ENCODE data around the gene MITF.
A peak's percentile ranks its signal among the peaks of the same experiment; 100 is the strongest.

The MITF gene, protein sequence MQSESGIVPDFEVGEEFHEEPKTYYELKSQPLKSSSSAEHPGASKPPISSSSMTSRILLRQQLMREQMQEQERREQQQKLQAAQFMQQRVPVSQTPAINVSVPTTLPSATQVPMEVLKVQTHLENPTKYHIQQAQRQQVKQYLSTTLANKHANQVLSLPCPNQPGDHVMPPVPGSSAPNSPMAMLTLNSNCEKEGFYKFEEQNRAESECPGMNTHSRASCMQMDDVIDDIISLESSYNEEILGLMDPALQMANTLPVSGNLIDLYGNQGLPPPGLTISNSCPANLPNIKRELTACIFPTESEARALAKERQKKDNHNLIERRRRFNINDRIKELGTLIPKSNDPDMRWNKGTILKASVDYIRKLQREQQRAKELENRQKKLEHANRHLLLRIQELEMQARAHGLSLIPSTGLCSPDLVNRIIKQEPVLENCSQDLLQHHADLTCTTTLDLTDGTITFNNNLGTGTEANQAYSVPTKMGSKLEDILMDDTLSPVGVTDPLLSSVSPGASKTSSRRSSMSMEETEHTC

DNA sequence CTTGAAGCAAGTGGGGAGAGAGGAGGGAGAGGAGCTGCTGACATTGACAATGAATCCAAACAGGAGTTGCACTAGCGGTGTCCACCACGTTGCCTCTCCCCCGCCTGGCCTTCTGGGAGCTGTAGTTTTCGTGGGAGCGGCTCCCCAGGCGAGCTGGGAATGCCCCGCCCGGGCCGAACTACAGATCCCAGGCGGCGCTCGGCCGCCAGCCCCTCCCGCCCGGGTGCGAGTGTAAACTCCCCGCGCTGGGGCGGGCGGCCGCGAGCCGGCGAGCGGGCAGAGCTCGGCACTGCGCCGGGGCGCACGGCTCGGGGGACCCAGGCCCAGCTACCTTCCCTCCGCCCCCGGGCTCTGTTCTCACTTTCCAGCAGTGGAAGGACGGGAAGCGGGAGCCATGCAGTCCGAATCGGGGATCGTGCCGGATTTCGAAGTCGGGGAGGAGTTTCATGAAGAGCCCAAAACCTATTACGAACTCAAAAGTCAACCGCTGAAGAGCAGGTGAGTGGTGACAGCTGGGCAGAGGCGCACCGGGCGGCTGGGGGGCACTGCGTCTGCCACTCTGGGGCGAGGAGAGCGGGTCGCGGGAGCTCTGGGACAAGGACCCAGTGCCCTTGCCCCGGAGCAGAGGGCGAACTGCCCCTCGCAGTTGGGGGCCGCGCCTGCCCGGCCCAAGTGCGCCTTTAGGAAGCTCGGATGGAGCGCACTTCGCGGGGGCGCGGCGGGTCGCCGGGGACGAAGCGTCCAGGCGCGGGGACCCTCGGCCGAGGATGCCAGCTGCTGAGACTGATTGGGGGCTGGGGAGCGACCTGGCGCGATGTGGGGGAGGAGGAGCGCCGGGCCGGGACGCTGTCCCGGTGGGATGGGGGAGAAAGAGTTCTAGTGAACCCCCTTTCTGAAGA, at the start of gene MITF:
TSS of gene MITF (plus strand) at position 261 of the 899 bp plus-strand sequence. CDS start at position 395, 134 bp downstream.
- DNase-seq, result peak; percentile 63

GRCh38 chr3:69691860-69692259, 47.4 kb upstream of the MITF start:
- no peak for DNase-seq

DNA sequence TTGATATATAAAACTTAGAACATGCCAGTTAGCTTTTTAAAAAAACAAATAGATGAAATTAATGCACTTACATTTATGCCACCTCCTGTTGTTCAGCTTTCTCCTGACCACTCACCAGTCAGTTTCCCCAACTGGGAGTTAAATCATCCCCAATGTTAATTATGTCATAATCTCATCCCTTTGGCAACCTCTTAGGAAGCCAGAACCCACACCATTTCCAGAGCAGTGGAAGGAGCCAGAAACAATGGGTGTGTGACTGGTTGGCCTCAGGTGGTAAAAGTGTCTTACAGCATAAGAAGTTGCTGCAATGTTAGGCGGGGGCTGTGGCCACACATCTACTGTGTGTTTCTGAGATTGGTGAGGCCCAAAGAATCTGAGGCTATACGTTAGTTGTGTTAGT, 46.5 kb upstream of the MITF start:
- no peak for DNase-seq

DNA sequence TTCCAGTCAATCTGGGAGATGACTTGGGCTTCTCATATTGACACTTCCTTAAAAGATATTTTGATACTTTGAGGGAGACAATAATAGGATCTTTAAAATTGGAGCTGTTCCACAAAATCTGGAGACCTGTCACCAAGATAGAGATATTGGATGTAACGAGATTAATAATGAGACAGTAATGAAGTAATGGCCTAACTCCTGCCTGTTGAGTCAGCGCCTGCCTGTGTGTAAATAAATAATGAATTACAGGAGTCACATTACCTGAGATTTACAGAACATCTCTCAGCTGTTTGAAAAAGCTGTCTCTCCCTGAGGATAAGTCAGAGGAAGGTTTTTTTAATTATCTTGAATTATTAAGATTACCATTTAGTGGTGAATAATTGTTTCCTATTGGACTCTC, 43.8 kb upstream of the MITF start:
- peak; percentile 4 for DNase-seq

GRCh38 chr3:69695933-69696332, 43.3 kb upstream of the MITF start:
- no peak for DNase-seq

DNA sequence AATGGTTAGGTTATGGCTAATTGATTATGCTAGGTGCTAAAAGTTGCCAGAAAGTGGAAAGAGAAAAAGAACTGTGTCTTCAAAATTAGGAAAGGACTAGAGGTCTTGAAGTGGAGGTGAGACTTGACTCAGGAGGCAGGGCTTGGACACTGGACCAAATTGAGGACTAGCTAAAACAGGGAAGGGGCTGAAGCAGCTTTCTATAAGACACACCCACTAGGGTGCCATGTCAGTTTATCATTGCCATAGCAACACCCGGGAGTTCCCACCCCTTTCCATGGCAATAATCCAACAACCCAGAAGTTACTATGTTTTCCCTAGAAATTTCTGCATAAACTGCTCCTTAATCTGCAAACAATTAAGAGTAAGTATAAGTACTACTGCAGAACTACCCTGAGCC, 42.9 kb upstream of the MITF start:
- no peak for DNase-seq

DNA sequence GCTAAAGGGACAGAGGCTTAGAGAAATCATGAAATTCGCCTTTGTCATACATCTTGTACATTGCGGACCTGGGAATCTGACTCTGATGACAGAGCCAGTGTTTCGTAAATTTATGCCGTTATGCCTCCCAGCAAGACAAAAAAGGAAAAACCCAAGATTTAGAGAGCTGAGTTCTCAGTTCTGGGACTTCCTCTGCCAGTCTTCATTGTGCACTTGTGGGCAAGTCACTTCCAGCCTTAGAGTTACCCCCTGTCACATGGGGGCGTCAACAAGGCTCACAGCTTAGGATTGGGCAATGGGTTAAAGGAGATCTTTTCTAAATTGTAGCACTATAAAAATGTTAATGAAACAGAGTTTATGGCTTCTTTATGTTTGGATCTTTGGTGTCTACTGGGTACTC, 41.9 kb upstream of the MITF start:
- DNase-seq, result no peak

DNA sequence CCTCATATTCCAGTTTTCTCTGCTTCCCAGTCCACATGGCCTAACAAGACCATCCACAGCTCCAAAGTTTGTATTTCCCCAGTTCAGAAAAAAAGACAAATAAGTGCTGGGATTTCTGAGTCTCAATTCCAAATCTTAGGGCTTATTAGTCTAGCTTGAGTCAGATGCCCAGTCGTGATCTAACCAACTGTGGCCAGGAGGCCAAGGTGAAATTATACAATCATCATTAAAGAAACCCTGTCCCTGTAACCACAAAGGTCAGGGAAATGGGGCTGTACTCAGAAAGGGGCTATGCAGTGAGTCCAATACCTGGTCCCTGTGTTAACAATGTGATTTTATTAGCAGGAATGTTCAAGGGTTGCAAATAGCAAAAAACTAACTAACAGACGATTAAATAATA, 40.5 kb upstream of the MITF start:
- no peak for DNase-seq

- DNase-seq, result no peak
Measured at GRCh38 chr3:69699183-69699582, 40.1 kb upstream of the MITF start.

- no peak for DNase-seq
Measured at GRCh38 chr3:69700949-69701348, 38.3 kb upstream of the MITF start.

DNA sequence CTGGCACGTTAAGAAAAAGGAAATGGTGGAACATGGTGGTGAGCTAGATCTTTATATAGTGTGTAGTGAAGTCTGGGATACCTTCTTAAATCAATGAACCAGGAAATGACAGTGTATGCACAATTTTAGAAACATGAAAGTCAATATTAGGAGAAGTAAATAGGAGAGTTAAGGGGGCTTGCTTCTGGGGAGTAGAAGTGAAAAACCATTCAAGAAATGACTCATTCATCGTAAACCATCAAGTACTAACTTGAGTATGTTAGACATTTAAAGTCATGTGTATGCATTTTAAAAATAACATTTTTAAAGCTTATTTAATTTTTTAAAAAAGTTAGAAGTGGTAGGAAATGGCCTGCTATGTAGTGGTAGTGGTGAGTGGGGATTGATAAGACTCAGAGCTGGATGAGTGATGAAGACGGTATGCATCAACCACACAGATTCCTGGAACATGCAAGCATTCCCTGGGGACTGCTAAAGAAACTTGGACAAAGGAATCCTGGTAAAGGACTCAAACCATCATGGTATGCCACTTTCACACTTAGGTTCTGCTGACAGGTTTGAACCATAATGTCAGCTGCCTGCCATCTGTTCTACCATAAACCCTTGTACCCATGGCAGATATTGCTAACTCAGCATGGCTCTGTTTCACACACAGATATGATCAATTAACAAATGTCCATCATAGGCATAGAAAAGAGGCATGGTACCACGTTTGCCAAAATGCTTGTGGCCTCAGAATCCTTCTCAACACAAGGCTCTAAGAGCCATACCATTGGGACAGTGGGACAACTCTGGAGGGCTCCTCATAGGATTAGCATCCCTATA, 28.9 kb upstream of the MITF start:
- no peak for DNase-seq

- no peak for DNase-seq
Measured at GRCh38 chr3:69712269-69712668, 27.0 kb upstream of the MITF start.

DNA sequence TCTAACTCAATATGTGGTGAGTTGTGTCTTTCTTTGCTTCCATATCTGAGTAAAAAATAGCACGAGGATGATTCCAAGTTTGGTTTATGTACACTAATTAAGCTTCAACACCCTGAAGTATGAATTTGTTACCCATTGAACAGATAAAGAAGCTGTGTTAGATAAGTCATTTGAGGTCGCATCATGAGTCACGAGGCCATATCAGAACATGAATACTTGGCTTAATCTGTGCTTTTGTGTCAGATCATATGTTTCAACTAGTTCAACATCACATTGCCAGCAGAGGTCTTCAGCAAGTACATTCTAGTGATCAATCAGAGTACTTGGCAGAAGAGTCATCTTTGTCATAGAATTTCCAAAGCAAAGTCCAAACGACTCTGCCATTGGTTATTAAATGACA, 26.3 kb upstream of the MITF start:
- no peak for DNase-seq

DNA sequence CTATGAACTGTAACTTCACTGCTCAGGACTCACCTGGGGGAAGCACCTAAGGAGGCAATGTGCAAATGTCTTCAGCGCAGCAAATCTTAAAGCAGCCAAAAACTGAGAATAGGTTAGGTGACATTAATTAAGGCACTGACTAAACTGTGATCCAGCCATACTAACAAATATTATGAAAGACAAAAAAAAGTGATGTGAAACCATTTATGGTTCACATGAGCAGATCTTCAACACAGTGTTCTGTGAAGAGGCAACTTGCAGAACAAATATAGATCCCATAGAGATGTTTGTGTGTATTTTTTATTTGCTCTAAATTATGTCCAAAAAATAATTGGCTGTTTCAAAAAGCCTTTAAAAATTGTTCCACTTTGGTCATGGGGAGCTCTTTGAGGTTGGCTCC, 24.1 kb upstream of the MITF start:
- DNase-seq, result no peak

DNA sequence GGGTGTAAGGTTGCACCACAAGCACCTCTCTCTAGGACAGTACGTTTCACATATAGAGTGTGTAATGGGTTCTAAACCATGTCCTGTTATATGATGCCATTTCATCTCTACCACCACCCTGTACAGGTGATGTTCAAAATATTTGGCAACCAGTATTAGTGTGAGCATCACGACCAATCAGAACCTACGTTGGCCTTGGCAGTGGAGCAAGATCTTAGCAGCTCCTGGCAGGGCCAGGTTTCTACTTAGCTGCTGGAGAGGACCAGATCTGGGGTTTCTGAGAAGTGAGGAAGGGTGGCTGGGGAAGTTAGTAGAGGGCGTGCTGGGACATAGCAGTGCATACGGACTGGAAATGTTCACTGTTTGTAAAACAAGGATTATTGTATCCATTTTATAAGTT, 23.1 kb upstream of the MITF start:
- DNase-seq, result no peak

DNA sequence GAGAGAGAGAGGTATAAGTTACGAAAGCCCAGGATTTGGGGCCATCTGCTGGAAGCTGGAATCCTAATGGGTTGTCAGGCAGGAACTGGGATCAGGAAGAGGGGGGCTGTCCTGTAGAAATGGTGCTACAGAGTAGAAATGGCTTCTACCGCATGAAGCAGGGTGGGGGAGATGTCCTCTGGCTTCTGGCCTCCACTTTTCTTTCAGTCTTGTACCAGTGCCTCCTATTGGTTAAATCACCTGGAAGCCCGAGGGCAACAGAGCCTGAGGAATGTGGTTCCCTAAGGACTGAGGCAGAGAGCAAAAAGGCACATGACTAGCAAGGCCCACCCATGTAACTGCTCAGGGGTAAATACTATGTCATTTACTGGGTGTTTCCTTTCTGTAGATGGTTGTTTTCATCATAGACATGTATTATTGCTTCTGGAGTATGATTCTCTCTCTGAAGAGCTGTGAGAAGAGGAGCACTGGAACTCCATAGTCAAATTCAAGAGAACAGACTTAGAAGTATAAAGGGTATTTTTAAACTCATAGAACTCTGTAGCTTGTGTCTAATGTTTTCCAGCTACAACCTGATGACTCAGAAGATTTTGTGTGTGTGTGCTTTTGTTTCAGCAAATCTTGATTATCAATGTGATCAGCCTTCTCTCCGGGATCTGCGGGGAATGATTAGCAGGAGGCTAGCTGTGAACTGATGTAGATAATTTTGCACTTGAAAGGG, 20.2 kb upstream of the MITF start:
- no peak for DNase-seq

GRCh38 chr3:69719587-69720122, 19.6 kb upstream of the MITF start:
- DNase-seq, result no peak

DNA sequence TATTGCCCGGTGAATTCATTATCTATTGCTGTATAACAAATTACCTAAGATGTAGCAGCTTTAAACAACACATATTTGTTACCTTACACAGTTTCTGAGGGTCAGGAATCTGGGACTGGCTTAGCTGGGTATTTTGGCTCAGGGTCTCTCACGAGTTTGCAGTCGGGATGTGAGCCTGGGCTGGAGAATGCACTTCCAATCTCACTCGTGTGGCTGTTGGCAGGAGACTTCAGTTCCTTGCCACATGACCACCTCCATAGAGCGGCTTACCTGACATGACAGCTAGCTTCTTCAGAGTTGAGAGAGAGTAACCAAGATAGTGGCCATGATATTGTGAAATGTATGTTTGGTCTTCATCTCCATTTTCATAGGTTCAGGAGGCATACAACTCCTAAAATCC, 18.4 kb upstream of the MITF start:
- no peak for DNase-seq

DNA sequence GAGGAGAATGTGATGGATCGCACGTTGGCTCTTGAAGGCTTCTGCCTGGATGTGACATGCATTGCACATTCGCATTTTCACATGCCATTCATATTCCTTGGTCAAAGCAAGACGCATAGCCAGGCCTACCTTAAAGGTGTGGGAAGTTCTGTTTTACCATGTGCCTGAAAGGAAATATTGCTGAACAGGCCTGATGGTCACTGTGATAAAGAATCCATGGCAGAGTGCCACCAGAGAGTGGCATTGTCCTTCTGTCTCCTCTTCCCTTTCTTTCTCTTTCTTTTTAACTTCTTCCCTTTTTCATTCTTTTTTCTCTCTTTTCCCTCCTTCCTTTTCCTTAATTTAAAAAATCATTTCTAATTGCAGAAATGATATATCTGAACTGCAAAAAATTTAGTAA, 15.9 kb upstream of the MITF start:
- no peak for DNase-seq

- no peak for DNase-seq
Measured at GRCh38 chr3:69724722-69725435, 14.4 kb upstream of the MITF start.

DNA sequence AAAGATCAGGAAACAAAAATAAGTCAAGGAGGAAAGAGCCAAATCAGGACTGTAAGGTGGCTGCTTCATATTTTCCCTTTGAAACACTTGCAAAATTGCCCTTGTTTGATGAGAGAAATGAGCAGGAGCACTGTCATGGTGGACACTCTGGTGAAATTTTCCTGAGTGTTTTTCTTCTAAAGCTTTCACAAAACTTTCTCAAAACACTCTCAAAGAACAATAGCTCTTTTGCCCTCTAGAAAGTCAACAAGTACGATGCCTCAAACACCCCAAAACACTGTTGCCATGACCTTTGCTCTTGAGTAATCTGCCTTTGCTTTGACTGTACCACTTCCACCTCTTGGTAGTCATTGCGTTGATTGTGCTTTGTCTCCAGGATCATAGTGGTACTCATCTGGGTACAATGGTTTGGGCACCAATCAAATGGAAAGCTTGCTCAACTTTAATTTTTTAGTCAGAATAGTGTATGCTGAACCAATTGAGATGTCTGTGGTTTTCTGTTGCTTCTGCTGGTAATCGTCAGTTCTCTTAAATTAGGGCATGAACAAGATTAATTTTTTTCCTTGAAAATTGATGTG, 13.2 kb upstream of the MITF start:
- DNase-seq, result no peak
